AG08395 (cell line): Measurements from ENCODE around the gene KLF5.
A peak's percentile ranks its signal among the peaks of the same experiment; 100 is the strongest.
"Not testable (repeated sequence)": the region's sequence is repeated elsewhere in the genome, so short reads cannot be mapped to it uniquely, and the experiment has no call there.

Experiments
- DNase-seq: peaks from one replicate; pipeline ENCODE4 v3.0.0; 2012; ENCODE audit warnings: mixed read lengths, low spot score

The KLF5 gene

GRCh38 chr13:73058736-73059459 is at the start of gene KLF5:
TSS of gene KLF5 (plus strand) at chr13:73059005. CDS start at chr13:73059328, 323 bp downstream.
- peak; percentile 99 for DNase-seq

GRCh38 chr13:73011751-73012150 is 47.1 kb upstream of the KLF5 start:
- no peak for DNase-seq

- DNase-seq = no peak
Observed at GRCh38 chr13:73015805-73016204, 43.0 kb upstream of the KLF5 start.

- DNase-seq = no peak
Observed at GRCh38 chr13:73018336-73018735, 40.5 kb upstream of the KLF5 start.

GRCh38 chr13:73025217-73026012 is 33.4 kb upstream of the KLF5 start:
- no peak for DNase-seq

- no peak for DNase-seq
Observed at GRCh38 chr13:73034901-73035300, 23.9 kb upstream of the KLF5 start.

GRCh38 chr13:73035660-73036059 is 23.1 kb upstream of the KLF5 start:
- no peak for DNase-seq

- no peak for DNase-seq
Observed at GRCh38 chr13:73036566-73036965, 22.2 kb upstream of the KLF5 start.

- no peak for DNase-seq
Observed at GRCh38 chr13:73038064-73038463, 20.7 kb upstream of the KLF5 start.

GRCh38 chr13:73039201-73040108 is 19.4 kb upstream of the KLF5 start:
- DNase-seq = no peak

GRCh38 chr13:73040484-73040883 is 18.3 kb upstream of the KLF5 start:
- DNase-seq = no peak

GRCh38 chr13:73040968-73041596 is 17.7 kb upstream of the KLF5 start:
- DNase-seq = no peak

- no peak for DNase-seq
Observed at GRCh38 chr13:73045031-73045430, 13.8 kb upstream of the KLF5 start.

GRCh38 chr13:73048615-73049014 is 10.2 kb upstream of the KLF5 start:
- DNase-seq = not testable (repeated sequence)

- no peak for DNase-seq
Observed at GRCh38 chr13:73054712-73055111, 4.1 kb upstream of the KLF5 start.

GRCh38 chr13:73055813-73056564 is 2.8 kb upstream of the KLF5 start:
- peak; percentile 20 for DNase-seq

GRCh38 chr13:73056565-73056962 is 2.2 kb upstream of the KLF5 start:
- DNase-seq = no peak

- DNase-seq = no peak
Observed at GRCh38 chr13:73057284-73058063, 1.3 kb upstream of the KLF5 start.

GRCh38 chr13:73058064-73058313 is 816 bp upstream of the KLF5 start:
- DNase-seq = no peak

GRCh38 chr13:73058432-73058735 is 421 bp upstream of the KLF5 start:
- no peak for DNase-seq
